Measurements from ENCODE around the gene NF1. TPM values are rescaled to one million over a fixed set of nuclear protein-coding genes. Genes with fewer than 3 reads are reported as not detected.

The NF1 gene
- total RNA-seq, 1 experiment from 2014 or later, result 62.4 TPM

DNA sequence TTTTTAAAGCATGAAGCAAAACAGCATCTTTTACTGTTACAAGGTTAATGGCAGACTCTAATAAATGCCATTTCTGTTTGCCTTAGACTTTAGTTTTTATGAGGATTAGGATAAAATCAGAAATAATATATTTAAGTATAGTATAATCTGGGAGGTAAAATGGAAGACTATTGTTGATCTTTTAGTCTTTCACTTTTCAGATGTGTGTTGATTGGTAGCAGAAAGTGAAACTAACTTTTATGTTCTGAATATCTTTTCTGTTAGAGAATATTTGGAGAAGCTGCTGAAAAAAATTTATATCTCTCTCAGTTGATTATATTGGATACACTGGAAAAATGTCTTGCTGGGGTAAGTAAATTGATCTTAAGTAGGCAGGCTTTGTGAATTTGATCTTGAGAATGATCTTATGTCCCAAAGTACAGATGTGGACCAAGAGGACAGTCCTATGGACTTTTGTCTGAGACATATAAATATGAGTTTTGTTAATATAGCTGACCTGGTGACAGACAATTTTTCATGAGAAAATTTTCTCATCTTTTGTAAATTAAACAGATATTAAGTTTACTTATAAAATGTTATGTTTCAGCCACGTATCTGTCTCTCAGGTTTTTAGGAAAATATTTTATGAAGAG is 64.1 kb downstream of the NF1 start:
- Histone ChIP-seq H3K4me3 (ENCODE audit: low read depth, low read length) (no peak overlapping the region), H3K4me1 (no peaks in the 10 kb centered on the region), H3K9me3 (no peaks in the 10 kb centered on the region), H3K36me3 (ENCODE audit: control insufficient read depth, insufficient read depth, low read length) (no peaks in the 10 kb centered on the region; the same call in 1 of the 2 replicates), H3K27me3 (replicated peaks; ENCODE audit: control insufficient read depth, insufficient read depth, low read length) (no peaks in the 10 kb centered on the region)
- no peak overlapping the region for H3K27ac Mint-ChIP-seq (ENCODE audit: unreplicated experiment)
- no peaks in the 10 kb centered on the region for H3K27me3 Mint-ChIP-seq (ENCODE audit: insufficient read depth, unreplicated experiment)
- POLR2A ChIA-PET, result no interaction called here
- intact Hi-C loops (cut with micrococcal nuclease; ENCODE audit: unreplicated experiment), result no loop called here
- CTCF ChIA-PET, result no interaction called here
- no peak for DNase-seq
- no peak overlapping the region for H3K4me3 Mint-ChIP-seq (ENCODE audit: unreplicated experiment)
- no peaks in the 10 kb centered on the region for H3K4me1 Mint-ChIP-seq (ENCODE audit: low read depth, unreplicated experiment)
- H3K9me3 Mint-ChIP-seq (ENCODE audit: unreplicated experiment), result no peaks in the 10 kb centered on the region
- peaks cover 27% of the 10 kb centered on the region for H3K36me3 Mint-ChIP-seq (ENCODE audit: insufficient read depth, unreplicated experiment)
- TF ChIP-seq, protein P1, sequence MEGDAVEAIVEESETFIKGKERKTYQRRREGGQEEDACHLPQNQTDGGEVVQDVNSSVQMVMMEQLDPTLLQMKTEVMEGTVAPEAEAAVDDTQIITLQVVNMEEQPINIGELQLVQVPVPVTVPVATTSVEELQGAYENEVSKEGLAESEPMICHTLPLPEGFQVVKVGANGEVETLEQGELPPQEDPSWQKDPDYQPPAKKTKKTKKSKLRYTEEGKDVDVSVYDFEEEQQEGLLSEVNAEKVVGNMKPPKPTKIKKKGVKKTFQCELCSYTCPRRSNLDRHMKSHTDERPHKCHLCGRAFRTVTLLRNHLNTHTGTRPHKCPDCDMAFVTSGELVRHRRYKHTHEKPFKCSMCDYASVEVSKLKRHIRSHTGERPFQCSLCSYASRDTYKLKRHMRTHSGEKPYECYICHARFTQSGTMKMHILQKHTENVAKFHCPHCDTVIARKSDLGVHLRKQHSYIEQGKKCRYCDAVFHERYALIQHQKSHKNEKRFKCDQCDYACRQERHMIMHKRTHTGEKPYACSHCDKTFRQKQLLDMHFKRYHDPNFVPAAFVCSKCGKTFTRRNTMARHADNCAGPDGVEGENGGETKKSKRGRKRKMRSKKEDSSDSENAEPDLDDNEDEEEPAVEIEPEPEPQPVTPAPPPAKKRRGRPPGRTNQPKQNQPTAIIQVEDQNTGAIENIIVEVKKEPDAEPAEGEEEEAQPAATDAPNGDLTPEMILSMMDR (IDR thresholded peaks at IDR 0.05; ENCODE audit: insufficient read depth in 1 of 2, low read depth in 1 of 2, low read length in 1 of 2, severe bottlenecking in 1 of 2, unreplicated experiment in 1 of 2), result no peak
- no TSS peak for BruUV-seq (replicated peaks)

DNA sequence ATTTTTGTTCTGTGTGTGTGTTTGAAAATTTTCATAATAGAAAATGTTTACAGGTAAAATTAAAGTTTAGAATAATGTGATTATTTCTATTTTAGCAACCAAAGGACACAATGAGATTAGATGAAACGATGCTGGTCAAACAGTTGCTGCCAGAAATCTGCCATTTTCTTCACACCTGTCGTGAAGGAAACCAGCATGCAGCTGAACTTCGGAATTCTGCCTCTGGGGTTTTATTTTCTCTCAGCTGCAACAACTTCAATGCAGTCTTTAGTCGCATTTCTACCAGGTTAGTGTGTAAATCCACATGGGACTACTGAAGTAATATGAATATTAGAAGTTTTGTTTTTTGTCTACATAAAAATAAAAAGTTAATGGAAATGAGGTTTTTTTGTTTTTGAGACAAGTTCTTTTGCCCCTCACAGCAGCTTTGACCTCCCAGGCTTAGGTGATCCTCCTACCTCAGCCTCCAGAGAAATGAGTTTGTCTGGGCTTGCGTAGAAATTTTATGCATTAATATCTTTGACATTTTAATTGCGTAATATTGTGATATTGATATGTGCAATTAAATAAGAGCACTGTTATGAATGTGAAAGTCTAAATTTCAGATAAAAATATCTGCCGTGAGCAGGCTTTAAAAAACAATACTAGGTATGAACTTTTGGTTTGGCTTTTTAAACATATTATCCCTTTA is 68.5 kb downstream of the NF1 start:
- no peaks in the 10 kb centered on the region for H3K9me3 ChIP-seq
- intact Hi-C loops (cut with micrococcal nuclease; ENCODE audit: unreplicated experiment), result no loop called here
- TF ChIP-seq, protein P1 (IDR thresholded peaks at IDR 0.05; ENCODE audit: insufficient read depth in 1 of 2, low read depth in 1 of 2, low read length in 1 of 2, severe bottlenecking in 1 of 2, unreplicated experiment in 1 of 2), result no peak
- POLR2A ChIA-PET, result no interaction called here
- no TSS peak for BruUV-seq (replicated peaks)
- CTCF ChIA-PET, result no interaction called here
- no peaks in the 10 kb centered on the region for H3K4me1 ChIP-seq
- H3K36me3 Mint-ChIP-seq (ENCODE audit: insufficient read depth, unreplicated experiment), result peaks cover 28% of the 10 kb centered on the region
- no peak overlapping the region for H3K4me3 Mint-ChIP-seq (ENCODE audit: unreplicated experiment)
- no peaks in the 10 kb centered on the region for H3K27me3 Mint-ChIP-seq (ENCODE audit: insufficient read depth, unreplicated experiment)
- no peaks in the 10 kb centered on the region for H3K9me3 Mint-ChIP-seq (ENCODE audit: unreplicated experiment)
- H3K4me1 Mint-ChIP-seq (ENCODE audit: low read depth, unreplicated experiment), result no peaks in the 10 kb centered on the region
- no peak for DNase-seq
- H3K4me3 ChIP-seq (ENCODE audit: low read depth, low read length), result no peak overlapping the region
- no peak overlapping the region for H3K27ac Mint-ChIP-seq (ENCODE audit: unreplicated experiment)
- H3K27me3 ChIP-seq (replicated peaks; ENCODE audit: control insufficient read depth, insufficient read depth, low read length), result no peaks in the 10 kb centered on the region
- no peaks in the 10 kb centered on the region for H3K36me3 ChIP-seq (ENCODE audit: control insufficient read depth, insufficient read depth, low read length)

- POLR2A ChIA-PET, result no interaction called here
- CTCF ChIA-PET, result no interaction called here
These were observed 72.3 kb downstream of the NF1 start for GRCh38 chr17:31167111-31167510.

More at GRCh38 chr17:31167111-31167510, 72.3 kb downstream of the NF1 start:
- H3K9me3 Mint-ChIP-seq (ENCODE audit: unreplicated experiment), result no peaks in the 10 kb centered on the region
- no peaks in the 10 kb centered on the region for H3K27me3 ChIP-seq (replicated peaks; ENCODE audit: control insufficient read depth, insufficient read depth, low read length)
- intact Hi-C loops (cut with micrococcal nuclease; ENCODE audit: unreplicated experiment), result no loop called here
- peaks cover 22% of the 10 kb centered on the region for H3K36me3 Mint-ChIP-seq (ENCODE audit: insufficient read depth, unreplicated experiment)
- TF ChIP-seq, protein P1 (IDR thresholded peaks at IDR 0.05; ENCODE audit: insufficient read depth in 1 of 2, low read depth in 1 of 2, low read length in 1 of 2, severe bottlenecking in 1 of 2, unreplicated experiment in 1 of 2), result no peak
- no peaks in the 10 kb centered on the region for H3K9me3 ChIP-seq
- H3K27ac Mint-ChIP-seq (ENCODE audit: unreplicated experiment), result no peak overlapping the region
- no TSS peak for BruUV-seq (replicated peaks)
- no peaks in the 10 kb centered on the region for H3K4me1 ChIP-seq
- no peak overlapping the region for H3K4me3 ChIP-seq (ENCODE audit: low read depth, low read length)
- no peaks in the 10 kb centered on the region for H3K27me3 Mint-ChIP-seq (ENCODE audit: insufficient read depth, unreplicated experiment)
- H3K4me3 Mint-ChIP-seq (ENCODE audit: unreplicated experiment), result no peak overlapping the region
- H3K4me1 Mint-ChIP-seq (ENCODE audit: low read depth, unreplicated experiment), result no peaks in the 10 kb centered on the region
- DNase-seq, result no peak
- H3K36me3 ChIP-seq (ENCODE audit: control insufficient read depth, insufficient read depth, low read length), result no peaks in the 10 kb centered on the region

Measured in Caco-2 (cell line).